Aorta (tissue), 5 donors: ENCODE data around the gene ATP6V0A4. TPM values are rescaled to one million over a fixed set of nuclear protein-coding genes. Genes with fewer than 3 reads are reported as not detected.
A peak's percentile ranks its signal among the peaks of the same experiment; 100 is the strongest.

Source experiments
- ATAC-seq: fragments of 200-7000 bp; cut with Tn5 transposase; one replicate; pipeline ENCODE4 v1.9.1; 2022; ENCODE audit warnings: moderate library complexity; ENCODE audit not compliant: low FRiP score
- DNase-seq, 2 donors: peaks; one replicate each; pipeline ENCODE4 v3.0.0-alpha.2; 2020
- H3K27ac ChIP-seq, 2 donors: one replicate each; pipeline ENCODE4 v1.5.1; 2013; ENCODE audit warnings: low read length in 2 of 2, mild to moderate bottlenecking in 2 of 2, moderate library complexity in 2 of 2, control low read depth in 1 of 2, inconsistent platforms in 1 of 2, low read depth in 1 of 2
- H3K27me3 ChIP-seq, 2 donors: one replicate each; pipeline ENCODE4 v1.6.1; 2013; ENCODE audit warnings: control low read depth in 1 of 2, low read length in 1 of 2, mild to moderate bottlenecking in 1 of 2, moderate library complexity in 1 of 2; ENCODE audit not compliant: insufficient read depth in 2 of 2, control insufficient read depth in 1 of 2
- H3K36me3 ChIP-seq, 2 donors: one replicate each; pipeline ENCODE4 v1.6.1; 2013; ENCODE audit warnings: control low read depth in 1 of 2, low read length in 1 of 2, mild to moderate bottlenecking in 1 of 2; ENCODE audit not compliant: insufficient read depth in 2 of 2, control insufficient read depth in 1 of 2
- H3K4me1 ChIP-seq, 2 donors: one replicate each; pipeline ENCODE4 v1.6.1; 2013; ENCODE audit warnings: low read length in 2 of 2, control low read depth in 1 of 2, mild to moderate bottlenecking in 1 of 2, moderate library complexity in 1 of 2; ENCODE audit not compliant: insufficient read depth in 2 of 2, control insufficient read depth in 1 of 2
- H3K4me3 ChIP-seq, 2 donors: one replicate each; pipeline ENCODE4 v1.5.1; 2013; ENCODE audit warnings: low read length in 2 of 2, control low read depth in 1 of 2, mild to moderate bottlenecking in 1 of 2
- H3K9me3 ChIP-seq: one replicate; pipeline ENCODE4 v1.6.1; 2013; ENCODE audit warnings: mild to moderate bottlenecking, low read length; ENCODE audit not compliant: control insufficient read depth
- WGBS, 2 donors: extraction: QIAGEN DNeasy Blood & Tissue Kit; methylation state at CpG; one replicate each; pipeline ENCODE4 v1.1.7; 2013; 5-methylcytosine and 5-hydroxymethylcytosine counted together
- intact Hi-C, 2 donors: fragments of 100-400 bp; cut with DNase I; formaldehyde crosslinking; loops; one replicate each; pipeline versions ENCODE4 v1.14.2 to v1.15.0; 2022
- polyA plus RNA-seq, 2 donors: library from polyadenylated mRNA; stranded (reverse); fragments of 200-250 nt; gene quantifications; one replicate each; pipeline ENCODE4 v1.2.3, GENCODE V29; 2013
- total RNA-seq, 2 donors: library from RNA; stranded (reverse); fragmentation: NEBNext Ultra II Directional; extraction: Animal tissue kit (Norgen Biotek cat#: 25700); gene quantifications; one replicate each; pipeline ENCODE4 v1.2.1, GENCODE V29; 2021
- donor health status: healthy with polysubstance abuse.
- donor health status: Bipolar disorder and iron deficiency.
- donor health status: DM: no; HTN: no; CAD: no.
- donor health status: DM: no; HTN: no; CAD: no.
- donor health status: DM: yes; HTN: yes; CAD: no.

Gene ATP6V0A4
- total and polyA plus RNA-seq, 4 donors = not detected

DNA sequence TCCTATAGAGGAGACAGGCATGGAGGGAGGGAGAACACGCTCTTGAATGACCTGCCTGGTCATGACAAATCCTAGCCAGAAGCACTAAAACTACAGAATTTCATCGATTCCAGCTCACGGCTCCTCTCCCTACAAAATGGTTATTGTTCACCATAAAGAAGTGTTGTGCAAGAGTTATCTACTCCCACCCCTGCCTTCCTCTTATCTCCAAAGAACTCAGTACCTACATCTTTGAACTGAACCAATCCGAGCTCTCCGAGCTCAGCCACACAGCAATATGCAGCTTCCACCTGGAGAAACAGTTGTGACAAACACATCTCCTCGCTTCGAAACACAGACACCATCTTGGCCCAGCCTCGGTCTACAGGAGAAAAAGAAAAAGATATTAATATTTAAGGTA is 27.1 kb downstream of the ATP6V0A4 start:
- intact Hi-C loops = no loop called here
- 87 to 90% methylated on average over 8 of the region's 8 CpGs for WGBS, 2 donors
- DNase-seq = no peak
- Histone ChIP-seq H3K27me3 (no peaks in the 10 kb centered on the region), H3K4me1 (no peaks in the 10 kb centered on the region), H3K27ac (no peak overlapping the region), H3K36me3 (no peaks in the 10 kb centered on the region), H3K4me3 (no peak overlapping the region), H3K9me3 (no peaks in the 10 kb centered on the region)
- ATAC-seq = no peak

DNA sequence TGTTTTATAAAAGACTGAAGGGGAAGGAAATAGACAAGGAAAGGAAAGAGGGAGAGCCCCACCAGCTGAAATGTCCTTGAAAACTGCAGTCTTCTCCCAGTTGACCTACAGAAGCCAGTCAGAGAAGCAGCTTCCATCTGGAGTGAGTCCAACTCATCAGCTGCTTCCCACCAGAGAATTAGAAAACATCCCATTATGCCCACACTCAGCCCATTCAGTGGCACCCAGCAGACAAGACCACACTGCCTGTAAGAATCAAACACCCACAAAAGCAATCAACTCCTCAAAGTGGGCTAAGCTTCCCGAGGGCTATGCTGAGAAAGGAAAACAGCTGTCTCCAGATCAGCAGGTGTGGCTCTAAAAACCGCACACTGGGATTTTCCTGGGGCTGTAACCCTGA is 29.8 kb downstream of the ATP6V0A4 start:
- Histone ChIP-seq H3K27me3 (no peaks in the 10 kb centered on the region), H3K9me3 (no peaks in the 10 kb centered on the region), H3K4me1 (no peaks in the 10 kb centered on the region), H3K27ac (no peak overlapping the region), H3K4me3 (no peak overlapping the region), H3K36me3 (no peaks in the 10 kb centered on the region)
- ATAC-seq (no peak), DNase-seq (no peak)
- intact Hi-C loops = no loop called here
- WGBS, 2 donors = 11 to 71% methylated on average over 2 of the region's 2 CpGs

- H3K27ac ChIP-seq = no peak overlapping the region
- H3K4me3 ChIP-seq = no peak overlapping the region
- H3K27me3 ChIP-seq = no peaks in the 10 kb centered on the region
- no peaks in the 10 kb centered on the region for H3K9me3 ChIP-seq
- WGBS, 2 donors = 65 to 70% methylated on average over 4 of the region's 4 CpGs
- no peaks in the 10 kb centered on the region for H3K36me3 ChIP-seq
- intact Hi-C loops = no loop called here
- ATAC-seq = no peak
- no peak for DNase-seq
- no peaks in the 10 kb centered on the region for H3K4me1 ChIP-seq
These were observed 41.3 kb downstream of the ATP6V0A4 start for GRCh38 chr7:138756591-138757242.

- intact Hi-C loops = no loop called here
- Histone ChIP-seq H3K9me3 (no peaks in the 10 kb centered on the region), H3K36me3 (no peaks in the 10 kb centered on the region), H3K4me1 (no peaks in the 10 kb centered on the region), H3K4me3 (no peak overlapping the region), H3K27me3 (no peaks in the 10 kb centered on the region), H3K27ac (no peak overlapping the region)
- ATAC-seq (no peak), DNase-seq (no peak)
- 49 to 54% methylated on average over 4 of the region's 4 CpGs for WGBS, 2 donors
These were observed 42.0 kb downstream of the ATP6V0A4 start for GRCh38 chr7:138755842-138756590.

- Histone ChIP-seq H3K4me1 (no peaks in the 10 kb centered on the region), H3K4me3 (no peak overlapping the region), H3K9me3 (no peaks in the 10 kb centered on the region), H3K36me3 (no peaks in the 10 kb centered on the region), H3K27ac (no peak overlapping the region), H3K27me3 (no peaks in the 10 kb centered on the region)
- ATAC-seq (no peak), DNase-seq (no peak)
- intact Hi-C loops = no loop called here
- WGBS, 2 donors = 59 to 66% methylated on average over 10 of the region's 10 CpGs
These were observed 42.7 kb downstream of the ATP6V0A4 start for GRCh38 chr7:138755331-138755747.

GRCh38 chr7:138753610-138754009 is 44.4 kb downstream of the ATP6V0A4 start:
- Histone ChIP-seq H3K4me3 (no peak overlapping the region), H3K36me3 (no peaks in the 10 kb centered on the region), H3K27ac (no peak overlapping the region), H3K27me3 (no peaks in the 10 kb centered on the region), H3K9me3 (no peaks in the 10 kb centered on the region), H3K4me1 (no peaks in the 10 kb centered on the region)
- intact Hi-C loops = no loop called here
- WGBS, 2 donors = 82 to 86% methylated on average over 5 of the region's 5 CpGs
- no peak for ATAC-seq
- no peak for DNase-seq

DNA sequence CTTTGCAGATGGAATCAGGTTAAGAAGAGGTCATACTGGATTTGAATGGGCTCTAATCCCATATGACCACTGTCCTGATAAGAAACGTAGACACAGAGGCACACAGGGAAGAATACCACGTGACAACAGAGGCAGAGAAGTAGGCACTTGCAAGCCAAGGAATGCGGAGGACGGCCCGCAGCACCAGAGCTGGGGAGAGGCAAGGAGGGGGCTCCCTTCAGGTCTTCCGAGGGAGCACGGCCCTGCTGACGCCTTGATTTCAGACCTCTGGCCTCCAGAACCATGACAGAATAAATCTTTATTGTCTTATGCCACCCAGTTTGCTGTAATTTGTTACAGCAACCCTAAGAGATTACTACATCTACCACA is 44.9 kb downstream of the ATP6V0A4 start:
- WGBS, 2 donors = 39 to 50% methylated on average over 8 of the region's 8 CpGs
- Histone ChIP-seq H3K27ac (no peak overlapping the region), H3K4me3 (no peak overlapping the region), H3K9me3 (no peaks in the 10 kb centered on the region), H3K4me1 (no peaks in the 10 kb centered on the region), H3K27me3 (no peaks in the 10 kb centered on the region), H3K36me3 (no peaks in the 10 kb centered on the region)
- intact Hi-C loops = no loop called here
- ATAC-seq (no peak), DNase-seq (no peak)

DNA sequence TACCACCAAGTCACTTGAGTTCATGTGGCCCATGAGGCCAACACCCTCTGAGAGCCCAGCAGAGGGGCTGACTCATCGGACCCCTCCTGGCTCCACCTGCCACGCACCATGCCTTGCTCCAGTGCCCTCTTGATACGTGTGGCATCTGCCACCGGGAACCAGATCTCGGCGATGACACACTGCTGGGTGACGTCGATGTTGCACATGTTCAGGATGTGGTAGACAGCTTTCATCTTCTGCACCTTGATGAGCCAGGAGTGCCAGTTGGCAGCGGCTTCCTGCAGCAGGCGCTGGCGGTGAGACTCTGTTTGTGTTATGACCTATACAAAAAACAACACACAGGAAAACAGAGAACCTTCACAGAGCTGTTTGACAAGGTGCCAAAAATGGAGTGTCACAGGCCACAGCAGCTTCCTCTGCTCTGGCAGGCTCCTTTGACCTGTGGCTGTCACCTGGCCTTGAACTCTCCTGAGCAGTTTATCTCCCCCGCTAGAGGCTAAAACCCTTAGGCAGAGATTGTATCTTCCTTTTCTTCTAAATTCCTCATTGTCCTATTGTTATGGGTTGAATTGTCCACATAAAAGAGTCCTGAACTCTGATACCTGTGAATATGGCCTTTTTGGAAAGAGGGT is 45.4 kb downstream of the ATP6V0A4 start:
- Histone ChIP-seq H3K4me1 (no peaks in the 10 kb centered on the region), H3K27me3 (no peaks in the 10 kb centered on the region), H3K27ac (no peak overlapping the region), H3K36me3 (no peaks in the 10 kb centered on the region), H3K4me3 (no peak overlapping the region), H3K9me3 (no peaks in the 10 kb centered on the region)
- DNase-seq (peak in 1 of 2 donors; percentile 73), ATAC-seq (no peak)
- intact Hi-C loops = no loop called here
- WGBS, 2 donors = 86 to 89% methylated on average over 12 of the region's 12 CpGs
